GM21360 (cell line): Measurements from ENCODE around the gene PHEX.

Experiments used
- ATAC-seq: cut with Tn5 transposase; IDR thresholded peaks from one replicate; pipeline ENCODE4 v1.9.1; 2021; ENCODE audit warnings: mild to moderate bottlenecking, moderate library complexity; ENCODE audit not compliant: unreplicated experiment

Gene PHEX

GRCh38 chrX:22097012-22097694 is 65.0 kb downstream of the PHEX start:
- no peak for ATAC-seq

- no peak for ATAC-seq
These were observed 73.1 kb downstream of the PHEX start for GRCh38 chrX:22105231-22105630.

GRCh38 chrX:22105971-22106370 is 73.8 kb downstream of the PHEX start:
- ATAC-seq = no peak

GRCh38 chrX:22109442-22109841 is 77.3 kb downstream of the PHEX start:
- no peak for ATAC-seq

GRCh38 chrX:22110729-22111494 is 78.8 kb downstream of the PHEX start:
- no peak for ATAC-seq

GRCh38 chrX:22116605-22117546 is 84.8 kb downstream of the PHEX start:
- ATAC-seq = no peak

- ATAC-seq = no peak
These were observed 85.5 kb downstream of the PHEX start for GRCh38 chrX:22117633-22118032.

GRCh38 chrX:22118161-22118830 is 86.2 kb downstream of the PHEX start:
- ATAC-seq = no peak

GRCh38 chrX:22121161-22121560 is 89.0 kb downstream of the PHEX start:
- ATAC-seq = no peak

GRCh38 chrX:22122510-22122909 is 90.4 kb downstream of the PHEX start:
- no peak for ATAC-seq

- no peak for ATAC-seq
These were observed 92.0 kb downstream of the PHEX start for GRCh38 chrX:22124098-22124497.

GRCh38 chrX:22125481-22125880 is 93.4 kb downstream of the PHEX start:
- ATAC-seq = no peak

- ATAC-seq = no peak
These were observed 94.2 kb downstream of the PHEX start for GRCh38 chrX:22126327-22126726.

GRCh38 chrX:22128961-22129360 is 96.8 kb downstream of the PHEX start:
- ATAC-seq = no peak

- no peak for ATAC-seq
These were observed 102.6 kb downstream of the PHEX start for GRCh38 chrX:22134681-22135080.

GRCh38 chrX:22135171-22135711 is 103.1 kb downstream of the PHEX start:
- ATAC-seq = no peak

GRCh38 chrX:22135994-22136684 is 104.0 kb downstream of the PHEX start:
- no peak for ATAC-seq

- no peak for ATAC-seq
These were observed 104.6 kb downstream of the PHEX start for GRCh38 chrX:22136711-22137110.

GRCh38 chrX:22139822-22140221 is 107.7 kb downstream of the PHEX start:
- no peak for ATAC-seq
